Stimulated activated CD8-positive, alpha-beta memory T cell treated with anti-CD3 and anti-CD28 coated beads, Interleukin-7, amount 100 ng/mL, for 1 hour (primary cell): ENCODE data around the gene CKM.
"Not testable (repeated sequence)": the region's sequence is repeated elsewhere in the genome, so short reads cannot be mapped to it uniquely, and the experiment has no call there.

ENCODE experiments used
- DNase-seq, 2 donors: peaks; one replicate each; pipeline ENCODE4 v3.0.0-alpha.2; 2020; ENCODE audit warnings: low read depth in 2 of 2

Gene CKM

DNA sequence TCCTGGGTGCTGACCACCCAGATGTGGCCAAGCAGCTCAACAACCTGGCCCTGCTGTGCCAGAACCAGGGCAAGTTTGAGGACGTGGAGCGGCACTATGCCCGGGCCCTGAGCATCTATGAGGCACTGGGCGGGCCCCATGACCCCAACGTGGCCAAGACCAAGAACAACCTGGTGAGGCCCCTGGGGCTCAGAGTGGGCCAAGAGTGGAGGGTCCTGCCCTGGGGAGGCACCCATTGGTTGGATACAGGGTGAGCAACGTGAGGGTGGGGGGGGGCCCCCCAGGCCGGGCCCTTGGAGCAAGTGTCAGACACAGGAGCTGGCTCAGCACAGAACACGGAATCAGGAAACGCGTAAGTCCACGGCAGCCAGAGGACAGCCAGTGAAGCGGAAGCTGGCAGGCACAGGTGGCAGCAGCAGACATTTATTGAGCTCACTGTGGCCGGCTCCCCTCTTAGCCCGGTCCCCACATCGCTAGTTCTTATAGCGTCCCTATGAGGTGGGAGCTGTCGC lies 26.8 kb upstream of the CKM start:
- DNase-seq = no peak

DNA sequence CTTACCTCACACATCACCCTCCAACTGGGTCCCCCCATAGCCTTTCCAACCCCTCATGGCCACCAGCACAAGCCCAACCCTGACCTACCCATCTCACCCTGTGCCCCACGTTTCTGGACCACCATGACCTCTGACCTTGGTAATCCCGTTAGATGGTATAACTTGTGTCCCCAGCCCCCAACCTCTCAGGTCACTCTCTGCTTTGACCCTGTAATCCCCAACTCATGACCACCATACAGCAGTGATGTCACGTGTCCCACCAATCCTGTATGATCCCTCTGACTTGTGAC lies 26.4 kb upstream of the CKM start:
- DNase-seq = no peak

DNA sequence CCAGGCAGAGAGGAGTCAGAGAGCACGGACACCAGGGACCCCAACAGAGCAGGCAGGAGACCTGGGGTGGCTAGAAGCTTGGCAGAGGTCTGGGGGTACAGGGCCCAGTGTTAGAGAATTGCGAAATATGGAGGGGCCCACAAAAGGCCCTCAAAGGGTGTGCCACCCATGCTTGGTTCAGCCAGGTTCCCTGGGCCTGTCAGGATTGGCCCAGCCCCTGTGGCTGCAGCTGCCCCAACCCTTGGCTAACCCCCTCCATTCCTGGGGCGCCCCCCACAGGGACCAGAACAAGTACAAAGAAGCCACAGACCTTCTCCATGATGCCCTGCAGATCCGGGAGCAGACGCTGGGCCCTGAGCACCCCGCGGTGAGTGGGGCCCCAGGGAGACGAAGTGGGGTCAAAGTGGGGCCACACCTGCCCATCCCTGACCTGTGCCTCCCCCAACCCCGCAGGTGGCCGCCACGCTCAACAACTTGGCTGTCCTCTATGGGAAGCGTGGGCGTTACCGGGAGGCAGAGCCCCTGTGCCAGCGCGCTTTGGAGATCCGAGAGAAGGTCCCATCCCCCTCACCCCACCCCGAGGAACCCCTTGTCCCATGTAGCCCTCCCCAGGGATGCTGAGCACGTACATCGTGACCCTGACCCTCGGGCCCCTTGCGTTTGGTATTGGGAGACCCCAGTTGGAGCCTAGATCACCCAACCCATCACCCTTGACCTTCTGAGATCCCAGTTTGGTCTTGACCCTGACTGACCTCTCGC lies 25.9 kb upstream of the CKM start:
- DNase-seq = no peak

DNA sequence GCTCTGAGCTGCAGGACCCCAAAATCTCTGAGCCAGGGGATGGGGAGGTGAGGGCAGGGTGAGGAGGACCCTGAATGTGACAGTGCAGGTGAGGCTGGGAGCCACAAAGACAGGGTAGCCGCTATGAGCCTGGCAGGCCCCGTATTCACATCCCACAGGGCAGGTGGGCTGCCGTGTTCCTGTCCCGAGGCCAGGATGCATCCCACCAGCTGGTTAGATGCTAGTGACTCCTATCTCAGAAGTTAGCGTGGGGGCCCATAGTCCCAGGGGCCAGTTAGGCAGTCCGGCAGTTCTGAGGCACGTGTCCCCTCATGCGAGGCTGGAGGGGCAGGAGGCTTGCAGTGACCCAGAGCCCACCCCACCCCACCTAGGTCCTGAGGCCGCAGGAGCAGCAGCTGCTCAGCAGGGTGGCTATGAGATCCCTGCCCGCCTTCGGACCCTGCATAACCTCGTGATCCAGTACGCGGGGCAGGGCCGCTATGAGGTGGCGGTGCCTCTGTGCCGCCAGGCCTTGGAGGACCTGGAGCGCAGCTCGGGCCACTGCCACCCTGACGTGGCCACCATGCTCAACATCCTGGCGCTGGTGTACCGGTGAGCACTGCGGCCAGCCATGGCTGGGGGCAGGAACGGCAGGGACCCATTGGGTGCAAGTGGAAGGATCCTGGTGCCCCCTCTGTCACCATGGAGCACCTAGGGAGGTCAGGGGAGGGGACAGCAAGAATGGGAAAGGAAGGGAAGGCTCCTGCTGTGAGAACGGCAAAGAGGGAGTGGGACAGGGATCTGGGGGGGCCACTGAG lies 25.1 kb upstream of the CKM start:
- DNase-seq = no peak

DNA sequence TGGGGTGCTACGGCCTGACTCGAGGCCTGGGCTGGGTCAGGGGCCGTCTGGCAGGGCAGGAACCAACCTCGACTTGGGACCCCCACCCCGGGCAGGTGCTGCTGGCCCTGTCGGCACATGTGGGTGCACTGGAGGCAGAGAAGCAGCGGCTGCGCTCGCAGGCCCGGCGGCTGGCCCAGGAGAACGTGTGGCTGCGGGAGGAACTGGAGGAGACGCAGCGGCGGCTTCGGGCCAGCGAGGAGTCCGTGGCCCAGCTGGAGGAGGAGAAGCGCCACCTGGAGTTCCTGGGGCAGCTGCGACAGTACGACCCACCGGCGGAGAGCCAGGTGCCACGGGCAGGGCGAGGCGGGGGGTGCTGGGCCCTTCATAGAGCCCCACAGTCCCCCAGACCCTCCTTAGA lies 23.8 kb upstream of the CKM start:
- DNase-seq = no peak

DNA sequence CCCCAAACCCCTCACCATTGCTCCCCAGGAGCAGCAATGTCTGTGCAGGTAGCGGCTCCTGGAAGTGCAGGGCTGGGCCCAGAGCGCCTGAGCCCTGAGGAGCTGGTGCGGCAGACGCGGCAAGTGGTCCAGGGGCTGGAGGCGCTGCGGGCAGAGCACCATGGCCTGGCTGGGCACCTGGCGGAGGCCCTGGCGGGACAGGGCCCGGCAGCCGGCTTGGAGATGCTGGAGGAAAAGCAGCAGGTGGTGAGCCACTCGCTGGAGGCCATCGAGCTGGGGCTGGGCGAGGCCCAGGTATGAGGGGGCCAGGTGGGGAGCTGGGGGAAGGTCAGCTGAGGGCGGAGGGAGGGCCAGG lies 22.8 kb upstream of the CKM start:
- DNase-seq = no peak

DNA sequence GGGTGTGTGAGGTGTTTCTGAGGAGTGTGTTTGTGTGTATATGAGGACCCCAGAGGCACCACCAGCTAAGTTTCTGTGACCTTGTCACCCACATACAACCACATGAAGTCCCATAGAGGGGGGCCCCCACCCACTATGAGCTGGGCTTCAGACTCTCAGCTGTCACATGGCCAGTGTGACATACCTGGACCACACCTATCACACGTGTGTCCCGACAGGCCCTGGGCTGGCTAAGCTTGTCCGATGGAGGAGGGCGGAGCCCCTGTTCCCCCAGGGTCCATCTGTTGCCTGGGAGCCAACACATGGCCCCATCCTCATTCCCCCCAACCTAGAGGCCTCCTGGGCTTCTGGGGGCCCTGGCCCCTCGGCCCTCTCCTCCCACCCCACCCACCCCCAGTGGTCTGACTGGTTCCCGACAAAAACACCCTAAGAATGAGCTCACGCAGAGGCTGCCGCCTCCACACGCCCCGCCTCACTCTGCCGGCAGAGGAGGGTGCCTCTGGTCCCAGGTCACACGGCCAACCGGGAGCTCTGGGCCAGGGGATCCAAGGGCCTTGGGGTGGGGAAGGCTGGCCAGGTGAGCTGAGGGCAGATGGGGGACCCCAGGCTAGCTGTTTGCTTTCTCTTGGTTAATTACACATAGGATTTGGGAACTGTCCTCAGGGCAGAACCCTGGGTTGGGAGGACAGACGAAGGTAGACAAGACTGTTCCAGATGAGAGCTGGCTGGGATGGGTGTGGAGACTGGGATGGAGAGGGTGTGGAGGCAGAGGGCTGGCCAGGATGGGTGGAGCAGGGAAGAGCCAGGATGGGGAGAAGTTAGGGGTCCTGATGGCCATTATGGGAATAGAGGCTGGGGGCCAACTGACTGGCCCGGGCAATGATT lies 22.2 kb upstream of the CKM start:
- no peak for DNase-seq

DNA sequence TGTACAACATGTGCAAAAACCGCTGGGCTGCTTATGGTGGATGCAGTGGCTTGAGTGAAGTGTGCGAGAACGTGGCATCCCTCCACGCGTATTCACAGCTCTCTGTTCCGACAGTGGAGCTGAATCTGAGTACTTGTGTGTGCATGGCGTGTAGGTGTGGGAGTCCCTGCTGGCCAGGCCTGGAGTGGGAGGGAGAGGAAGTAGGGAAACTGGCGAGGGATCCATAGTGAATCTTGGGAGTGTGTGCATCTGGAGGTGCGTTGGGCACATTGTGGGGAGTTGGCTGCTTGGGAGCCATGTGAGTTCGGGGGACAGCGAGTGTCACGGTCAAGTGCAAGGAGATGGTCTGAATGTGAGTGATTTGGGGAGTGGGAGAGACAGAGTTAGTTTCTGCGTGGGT lies 20.2 kb upstream of the CKM start:
- no peak for DNase-seq

DNA sequence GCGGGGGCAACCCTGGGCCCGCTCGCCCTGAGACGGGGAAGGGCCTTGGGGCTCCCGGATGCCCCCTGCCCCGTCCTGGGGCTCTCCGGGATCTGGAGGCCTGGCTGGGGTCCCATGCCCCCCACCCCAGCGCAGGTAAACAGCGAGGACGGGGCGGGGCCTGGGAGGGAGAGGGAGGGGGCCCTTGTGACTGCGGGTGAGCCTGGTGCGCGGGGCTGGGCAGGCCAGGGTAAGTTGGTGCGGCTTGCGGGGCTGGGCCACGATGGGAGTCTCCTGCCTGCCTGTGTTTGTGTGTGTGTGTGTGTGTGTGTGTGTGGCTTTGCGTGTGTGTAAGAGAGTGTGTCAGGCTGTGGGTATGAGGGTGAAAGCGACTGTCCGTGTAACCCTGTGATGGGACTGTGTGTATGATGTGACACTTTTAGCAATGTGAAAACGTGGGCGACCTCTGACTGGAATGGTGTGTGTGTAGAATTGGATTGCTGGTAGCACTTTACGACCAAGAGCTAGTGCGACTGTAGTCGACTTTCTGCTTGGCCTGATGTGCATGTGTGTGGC lies 18.3 kb upstream of the CKM start:
- DNase-seq = no peak

DNA sequence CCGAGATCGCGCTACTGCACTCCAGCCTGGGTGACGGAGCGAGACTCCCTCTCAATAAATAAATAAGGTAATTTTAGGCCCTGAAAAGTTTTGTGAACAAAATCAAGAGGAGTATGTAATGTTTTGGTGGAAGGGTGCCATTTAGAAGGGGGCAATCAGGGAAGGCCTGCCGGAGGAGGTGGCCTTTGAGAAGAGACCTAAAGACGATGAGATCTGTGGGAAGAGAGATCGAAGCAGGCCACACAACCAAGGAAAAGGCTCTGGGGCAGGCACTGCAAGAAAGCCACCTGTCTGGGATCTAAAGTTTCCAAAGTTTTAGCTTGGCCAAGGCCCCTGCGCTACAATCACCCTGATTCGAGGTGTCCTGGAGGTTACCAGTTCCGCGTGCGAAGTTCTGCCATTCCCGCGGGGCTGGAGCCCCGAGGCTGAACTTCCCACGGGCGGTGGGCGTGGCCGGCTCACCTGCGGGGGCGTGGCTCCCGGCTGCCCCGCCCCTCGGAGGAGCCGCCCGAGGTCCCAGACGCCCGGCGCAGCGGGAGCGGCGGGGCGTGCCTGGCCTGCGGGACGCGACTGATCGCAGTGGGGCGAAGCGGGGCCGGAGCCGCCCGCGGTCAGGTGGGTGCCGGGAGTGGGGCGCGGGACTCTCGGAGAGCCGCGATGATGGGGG lies 17.7 kb upstream of the CKM start, which contains the start of gene KLC3:
TSS of gene KLC3 (plus strand) at position 519 of the 667 bp plus-strand sequence. CDS start 4,792 bp downstream, outside the sequence.
- no peak for DNase-seq

DNA sequence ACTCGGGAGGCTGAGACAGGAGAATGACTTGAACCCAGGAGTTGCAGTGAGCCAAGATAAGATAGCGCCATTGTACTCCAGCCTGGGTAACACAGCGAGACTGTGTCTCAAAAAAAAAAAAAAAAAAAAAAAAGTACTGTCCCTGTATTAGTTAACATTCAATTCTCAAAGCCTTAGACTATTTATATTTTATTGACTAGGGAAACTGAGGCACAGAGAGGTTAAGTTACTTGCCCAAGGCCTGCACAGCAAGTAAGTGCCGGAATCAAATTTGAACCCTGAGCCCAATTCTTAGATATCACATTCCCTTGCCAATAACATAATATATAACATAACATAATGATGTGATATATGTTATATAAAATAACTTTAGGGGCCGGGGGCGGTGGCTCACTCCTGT lies 17.0 kb upstream of the CKM start:
- DNase-seq = no peak

DNA sequence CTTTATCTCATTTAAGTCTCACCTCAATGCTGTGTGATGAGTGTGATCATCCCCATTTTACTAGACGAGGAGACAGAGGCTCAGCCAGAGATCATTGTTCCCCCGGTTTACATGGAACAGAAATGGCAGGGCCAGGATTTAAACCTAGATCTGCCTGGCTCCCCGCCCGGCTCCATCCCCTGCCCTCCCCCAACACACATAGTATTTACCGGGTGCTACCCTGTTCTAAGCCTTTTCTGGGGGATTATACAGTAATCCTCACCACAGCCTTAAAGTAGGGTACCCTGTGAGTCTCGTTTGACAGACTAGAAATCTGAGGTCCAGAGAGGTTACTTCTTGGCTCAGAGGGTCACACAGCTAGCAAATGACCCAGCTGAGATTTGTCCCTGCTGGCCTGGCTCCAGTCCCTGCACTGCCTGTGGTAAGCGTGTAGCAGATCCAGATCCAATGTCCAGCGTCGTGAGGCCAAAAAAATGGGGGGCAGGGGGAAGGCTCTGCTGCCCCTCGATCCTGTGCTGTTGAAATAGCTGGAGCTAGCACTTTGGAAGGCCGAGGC lies 14.1 kb upstream of the CKM start:
- no peak for DNase-seq

DNA sequence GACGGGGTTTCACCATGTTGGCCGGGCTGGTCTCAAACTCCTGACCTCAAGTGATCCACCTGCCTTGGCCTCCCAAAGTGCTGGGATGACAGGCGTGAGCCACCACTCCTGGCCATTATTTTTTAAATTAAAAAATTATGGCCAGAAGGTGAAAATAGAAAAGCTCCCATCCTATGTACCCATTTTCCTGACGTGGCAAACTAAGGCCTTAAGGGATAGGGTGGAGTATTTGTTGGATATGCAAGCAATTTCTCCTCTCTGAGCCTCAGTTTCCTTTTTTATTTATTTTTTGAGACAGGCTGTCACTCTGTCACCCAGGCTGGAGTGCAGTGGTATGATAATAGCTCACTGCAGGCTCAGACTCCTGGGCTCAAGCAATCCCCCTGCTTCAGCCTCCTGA lies 12.2 kb upstream of the CKM start:
- DNase-seq = not testable (repeated sequence)

DNA sequence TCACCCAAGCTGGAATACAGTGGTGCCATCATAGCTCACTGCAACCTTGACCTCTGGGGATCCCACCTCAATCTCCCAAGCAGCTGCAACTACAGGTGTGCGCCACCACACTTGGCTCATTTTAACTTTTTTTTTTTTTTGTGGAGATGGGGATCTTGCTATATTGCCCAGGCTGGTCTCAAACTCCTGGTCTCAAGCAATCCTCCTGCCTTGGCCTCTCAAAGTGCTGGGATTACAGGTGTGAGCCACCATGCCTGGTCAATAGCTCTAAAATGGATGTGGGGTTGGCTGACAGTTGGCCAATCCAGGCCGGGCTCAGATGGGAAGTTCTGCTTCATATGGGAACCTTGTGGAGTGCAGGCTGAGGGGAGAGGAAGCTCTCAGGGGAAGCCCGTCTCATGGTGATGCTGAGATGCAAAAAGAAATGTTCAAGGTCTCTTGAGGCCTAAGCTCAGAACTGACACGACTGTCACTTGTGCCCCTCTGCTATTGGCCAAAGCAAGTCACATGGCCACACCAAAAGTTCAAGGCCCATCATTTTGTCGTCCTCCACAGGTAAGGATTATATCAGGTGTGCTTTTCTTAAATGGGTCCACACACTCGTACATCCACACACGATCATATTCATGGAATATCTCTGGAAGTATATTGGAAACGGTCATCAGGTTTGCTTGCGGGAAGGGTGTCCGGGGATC lies 11.1 kb upstream of the CKM start:
- DNase-seq = no peak

DNA sequence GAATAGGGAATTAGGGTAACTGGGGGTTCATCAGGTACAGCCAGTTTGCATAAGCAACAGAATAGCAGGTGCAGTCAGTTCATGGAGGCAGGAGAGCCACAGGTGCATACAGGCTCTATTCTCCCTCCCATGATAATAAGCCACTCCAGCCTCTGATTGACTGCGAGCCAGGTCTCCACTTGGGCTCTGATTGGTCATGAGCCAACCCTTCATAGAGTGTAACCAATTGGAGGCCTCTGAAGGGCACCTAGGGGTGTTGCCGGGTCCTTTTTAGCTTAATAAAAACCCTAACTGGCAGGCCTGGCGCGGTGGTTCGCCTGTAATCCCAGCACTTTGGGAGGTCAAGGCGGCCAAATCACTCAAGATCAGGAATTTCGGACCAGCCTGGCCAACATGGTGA lies 8.7 kb upstream of the CKM start:
- no peak for DNase-seq

DNA sequence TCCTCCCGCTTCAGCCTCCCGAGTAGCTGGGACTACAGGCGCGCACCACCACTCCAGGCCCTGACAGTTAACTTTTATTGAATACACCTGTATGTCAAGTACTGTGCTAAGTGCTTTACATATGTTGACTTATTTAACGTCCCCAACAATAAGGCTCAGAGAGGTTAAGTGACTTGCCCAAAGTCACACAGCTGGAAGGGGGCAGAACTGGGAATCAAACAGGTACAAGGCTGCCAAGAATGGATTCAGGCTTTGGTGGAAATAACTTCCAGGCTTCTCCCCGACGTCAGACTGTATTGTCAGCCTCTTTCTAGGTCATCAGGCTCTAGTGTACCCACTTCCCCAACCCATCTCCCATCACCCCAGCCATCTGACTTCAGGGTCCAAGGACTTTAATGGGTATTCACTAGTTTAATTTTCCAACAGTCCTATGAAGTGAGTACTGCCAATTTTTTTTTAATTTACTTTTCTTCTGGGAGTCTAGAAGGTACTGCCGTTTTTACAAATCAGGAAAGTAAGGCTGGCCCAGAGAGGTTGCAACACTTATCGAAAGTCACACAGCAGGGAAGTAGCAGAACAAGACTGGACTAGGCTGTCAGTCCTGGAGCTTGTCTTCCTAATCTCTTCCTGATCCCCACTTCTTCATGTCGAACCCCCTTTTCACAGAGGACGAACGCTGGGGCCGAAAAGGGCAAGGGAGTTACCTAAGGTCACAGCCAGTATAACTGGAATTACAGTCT lies 4.9 kb upstream of the CKM start:
- no peak for DNase-seq

DNA sequence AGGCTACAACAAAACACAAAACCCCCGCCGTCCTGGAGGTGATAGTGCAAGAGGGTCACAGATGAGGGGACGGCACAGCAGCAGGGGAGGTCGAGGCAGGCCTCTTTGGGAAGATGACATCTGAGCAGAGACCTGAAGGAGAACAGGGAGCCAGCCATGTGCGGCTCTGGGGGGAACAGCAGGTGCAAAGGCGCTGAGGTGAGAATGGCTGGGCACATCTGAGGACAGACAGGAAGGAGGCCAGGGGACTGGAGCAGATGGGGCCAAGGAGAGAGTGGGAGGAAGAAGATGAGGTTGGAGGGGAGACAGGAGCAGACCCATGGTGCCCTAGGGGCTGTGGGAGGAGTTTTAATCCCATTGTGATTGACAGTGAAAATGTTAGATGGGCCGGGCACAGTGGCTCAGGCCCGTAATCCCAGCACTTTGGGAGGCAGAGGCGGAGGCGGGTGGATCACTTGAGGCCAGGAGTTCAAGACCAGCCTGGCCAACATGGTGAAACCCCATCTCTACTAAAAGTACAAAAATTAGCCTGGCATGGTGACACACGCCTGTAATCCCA lies 1.8 kb upstream of the CKM start:
- DNase-seq = no peak

DNA sequence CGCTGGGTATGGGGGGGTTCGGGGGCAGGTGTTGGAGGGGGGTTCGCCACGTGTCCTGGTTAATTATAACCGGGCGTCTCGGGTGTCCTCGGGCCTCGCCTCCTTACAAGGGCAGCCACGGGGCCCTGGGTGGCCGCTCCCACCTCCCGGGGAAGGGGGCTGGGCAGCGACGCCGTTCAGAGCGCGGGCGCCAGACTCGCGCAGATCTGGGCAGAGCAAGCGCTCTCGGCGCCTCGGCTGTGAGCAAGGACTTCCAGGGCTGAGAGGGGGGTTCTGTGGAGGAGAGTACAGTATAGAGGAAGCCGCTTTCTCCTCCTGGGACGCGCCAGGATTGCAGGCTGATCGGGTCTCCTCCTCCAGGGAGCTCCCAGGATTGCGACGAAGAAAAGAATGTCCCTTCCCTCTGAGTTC lies 1.0 kb upstream of the CKM start:
- DNase-seq = no peak

DNA sequence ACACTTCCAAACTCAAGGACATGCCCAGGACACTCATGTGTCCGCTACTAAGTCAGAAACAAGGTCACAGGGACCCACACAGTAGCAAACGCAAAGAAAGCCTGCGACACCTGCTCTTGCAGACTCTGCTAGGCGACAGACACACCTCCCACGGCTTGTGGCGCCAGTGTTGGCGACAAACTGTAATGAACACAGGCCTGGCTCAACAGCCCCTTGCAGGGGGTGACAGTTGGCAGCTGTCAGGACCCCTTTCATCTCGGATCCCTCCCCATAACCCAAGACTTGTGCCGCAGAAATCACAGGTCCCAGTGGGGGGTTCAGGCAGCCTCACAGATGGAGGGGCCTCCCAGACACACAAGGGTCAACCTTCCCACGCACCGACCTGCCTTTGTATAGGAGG lies 364 bp downstream of the CKM start:
- DNase-seq = no peak

DNA sequence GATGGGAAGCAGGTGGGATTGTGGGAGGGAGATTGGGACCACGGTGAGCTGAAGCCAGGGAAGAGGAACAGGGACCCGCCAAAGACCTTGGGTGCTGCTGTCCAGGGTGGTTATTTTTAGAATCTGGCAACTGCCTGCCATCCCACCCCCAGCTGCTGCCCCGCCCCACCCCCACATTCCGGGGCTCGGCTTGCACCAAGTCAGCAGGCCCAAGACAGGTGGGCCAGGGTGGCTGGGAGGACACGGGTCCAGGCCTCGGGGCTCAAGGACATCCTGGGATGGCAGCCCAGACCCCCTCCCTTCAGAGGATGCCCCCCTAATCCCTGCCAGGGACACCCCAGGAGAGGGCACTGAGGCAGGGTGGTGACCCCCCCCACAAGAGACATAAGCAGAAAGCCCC lies 827 bp downstream of the CKM start:
- no peak for DNase-seq
